Measurements from ENCODE around the gene NPAS3.

GRCh38 chr14:33715227-33715528 is 776.5 kb downstream of the NPAS3 start:
- no peak for TF ChIP-seq CTCF (IDR thresholded peaks at IDR 0.05)
- TF ChIP-seq POLR2A (IDR thresholded peaks at IDR 0.05), result no peak
